Activated CD4-positive, alpha-beta memory T cell treated with anti-CD3 and anti-CD28 coated beads, Interleukin-2, amount 10 ng/mL, durations not matched to agents 7 days and 5 days (primary cell): ENCODE results near the gene SMYD4. TPM values are rescaled to one million over a fixed set of nuclear protein-coding genes. Genes with fewer than 3 reads are reported as not detected.
"Not testable (repeated sequence)": the region's sequence is repeated elsewhere in the genome, so short reads cannot be mapped to it uniquely, and the experiment has no call there.

Experiments
- CTCF ChIA-PET: fragments of 350-600 bp; sonication (Branson Sonifier 250); formaldehyde crosslinking; loops from one replicate; lab custom pipeline; 2021; ENCODE audit warnings: antibody characterized with exemption, inconsistent platforms; lab: Charles Lee
- POLR2A ChIA-PET: fragments of 350-600 bp; sonication (Branson Sonifier 250); formaldehyde crosslinking; loops from one replicate; lab custom pipeline; 2021; ENCODE audit warnings: antibody characterized with exemption; lab: Charles Lee
- DNase-seq: peaks from one replicate; pipeline ENCODE4 v3.0.0-alpha.2; 2020
- H3K27ac Mint-ChIP-seq: one replicate; pipeline ENCODE4 v1.8.0; 2021; ENCODE audit warnings: mild to moderate bottlenecking, mixed read lengths
- H3K27me3 Mint-ChIP-seq: one replicate; pipeline ENCODE4 v1.8.0; 2021; ENCODE audit warnings: mixed read lengths
- H3K36me3 Mint-ChIP-seq: one replicate; pipeline ENCODE4 v1.8.0; 2021; ENCODE audit warnings: low read depth, mixed read lengths
- H3K4me1 Mint-ChIP-seq: one replicate; pipeline ENCODE4 v1.8.0; 2021; ENCODE audit warnings: mixed read lengths
- H3K4me3 Mint-ChIP-seq: one replicate; pipeline ENCODE4 v1.8.0; 2021; ENCODE audit warnings: mild to moderate bottlenecking, mixed read lengths
- H3K9me3 Mint-ChIP-seq: one replicate; pipeline ENCODE4 v1.8.0; 2021; ENCODE audit warnings: mixed read lengths
- total RNA-seq, 2 experiments: library from RNA; stranded (reverse); gene quantifications; one replicate each; pipeline ENCODE4 v1.2.3, GENCODE V29; 2021

The SMYD4 gene
- total RNA-seq, 2 experiments from 2014 or later: 27.4 to 29.3 TPM

DNA sequence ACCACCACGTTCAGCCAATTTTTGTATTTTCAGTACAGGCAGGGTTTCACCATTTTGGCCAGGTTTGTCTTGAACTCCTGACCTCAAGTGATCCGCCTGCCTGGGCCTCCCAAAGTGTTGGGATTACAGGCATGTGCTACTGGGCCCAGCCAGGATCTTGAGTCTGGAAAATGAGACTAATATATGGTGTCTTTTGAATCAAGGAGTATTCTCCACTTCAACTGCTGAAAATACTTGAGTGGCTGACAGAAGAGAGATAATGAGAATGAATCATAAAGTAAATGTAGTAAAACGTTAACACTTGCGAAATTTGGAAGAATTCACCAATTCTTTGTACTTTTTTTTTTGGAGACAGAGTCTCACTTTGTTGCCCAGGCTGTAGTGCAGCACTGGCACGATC is 16.6 kb downstream of the SMYD4 start:
- POLR2A ChIA-PET: no interaction called here
- CTCF ChIA-PET: no interaction called here
- Mint-ChIP-seq H3K27me3 (no peaks in the 10 kb centered on the region), H3K4me3 (no peak overlapping the region), H3K27ac (no peak overlapping the region), H3K36me3 (peaks cover 24% of the 10 kb centered on the region), H3K9me3 (no peaks in the 10 kb centered on the region), H3K4me1 (no peaks in the 10 kb centered on the region)
- no peak for DNase-seq

DNA sequence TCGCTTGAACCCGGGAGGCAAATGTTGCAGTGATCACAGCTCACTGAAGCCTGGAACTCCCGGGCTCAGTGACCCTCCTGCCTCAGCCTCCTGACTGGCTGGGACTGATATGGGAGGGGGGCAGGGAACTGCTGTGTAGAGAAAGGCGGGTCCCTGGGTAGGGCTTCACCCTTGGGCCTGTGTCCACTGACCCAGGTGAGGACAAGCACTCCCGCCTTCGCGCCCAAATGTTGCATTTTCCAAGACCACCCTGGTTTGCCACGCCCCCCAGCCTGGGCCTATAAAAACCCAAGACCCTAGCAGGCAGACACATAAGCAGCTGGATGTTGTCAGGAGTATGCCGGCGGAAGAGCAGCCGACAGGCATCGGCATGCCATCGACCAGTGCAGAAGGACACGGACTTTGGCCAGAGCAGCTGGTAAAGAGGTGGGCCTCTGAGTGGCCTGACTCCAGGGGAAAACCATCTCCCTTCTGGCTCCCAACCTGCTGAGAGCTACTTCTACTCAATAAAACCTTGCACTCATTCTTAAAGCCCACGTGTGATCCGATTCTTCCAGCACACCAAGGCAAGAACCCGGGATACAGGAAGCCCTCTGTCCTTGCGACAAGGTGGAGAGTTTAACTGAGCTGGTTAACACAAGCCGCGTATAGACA is 19.1 kb downstream of the SMYD4 start:
- H3K27me3 Mint-ChIP-seq: no peaks in the 10 kb centered on the region
- H3K4me3 Mint-ChIP-seq: no peak overlapping the region
- POLR2A ChIA-PET: no interaction called here
- no peak overlapping the region for H3K27ac Mint-ChIP-seq
- no peaks in the 10 kb centered on the region for H3K4me1 Mint-ChIP-seq
- CTCF ChIA-PET: interaction anchor here (1.4 kb wide), 1 partner anchor 12 kb away, joined by 7 read pairs; no protein-coding TSS in a partner anchor
- H3K9me3 Mint-ChIP-seq: no peaks in the 10 kb centered on the region
- H3K36me3 Mint-ChIP-seq: peaks cover 20% of the 10 kb centered on the region
- DNase-seq: no peak

DNA sequence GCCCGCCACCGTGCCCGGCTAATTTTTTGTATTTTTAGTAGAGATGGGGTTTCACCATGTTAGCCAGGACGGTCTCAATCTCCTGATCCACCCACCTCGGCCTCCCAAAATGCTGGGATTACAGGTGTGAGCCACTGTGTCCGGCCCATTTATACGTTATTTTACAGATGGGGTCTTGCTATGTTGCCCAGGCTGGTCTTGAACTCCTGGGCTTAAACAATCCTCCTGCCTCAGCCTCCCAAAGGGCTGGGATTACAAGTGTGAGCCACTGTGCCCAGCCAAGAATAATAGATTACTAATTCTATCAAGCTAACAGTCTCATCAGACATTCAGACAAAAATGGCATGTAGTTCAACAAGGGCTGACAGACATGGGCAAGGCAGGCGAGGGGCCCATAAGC is 19.9 kb downstream of the SMYD4 start:
- CTCF ChIA-PET, H3K9me3 Mint-ChIP-seq, H3K4me1 Mint-ChIP-seq, H3K27ac Mint-ChIP-seq, DNase-seq, H3K27me3 Mint-ChIP-seq, H3K4me3 Mint-ChIP-seq: not testable (repeated sequence)
- POLR2A ChIA-PET: interaction anchor here (0.7 kb wide), 1 partner anchor 221 kb away, joined by 3 read pairs; no protein-coding TSS in a partner anchor
- peaks cover 23% of the 10 kb centered on the region for H3K36me3 Mint-ChIP-seq

DNA sequence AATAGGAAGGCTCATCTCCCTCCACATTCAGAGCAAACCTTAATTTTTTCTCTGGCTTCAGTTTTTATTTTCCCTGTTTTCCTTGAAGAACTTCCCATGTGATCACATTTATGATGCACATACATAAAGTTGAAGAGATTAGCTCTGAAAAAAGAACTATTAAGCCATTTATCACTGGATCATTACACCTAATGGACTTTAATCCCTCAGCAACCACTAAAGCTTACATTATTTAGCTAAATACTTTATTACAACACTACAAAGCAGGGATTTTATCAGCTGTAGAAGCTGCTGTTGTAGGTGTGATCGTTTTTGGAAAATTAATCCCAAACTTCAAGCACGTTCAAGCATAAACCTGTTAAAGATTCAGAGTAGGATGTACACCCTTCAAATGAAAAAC is 21.1 kb downstream of the SMYD4 start:
- ChIA-PET POLR2A (interaction anchor here (1.0 kb wide), 1 partner anchor 92 kb away, joined by 3 read pairs; no protein-coding TSS in a partner anchor), CTCF (no interaction called here)
- DNase-seq: no peak
- Mint-ChIP-seq H3K9me3 (no peaks in the 10 kb centered on the region), H3K27me3 (no peaks in the 10 kb centered on the region), H3K4me3 (no peak overlapping the region), H3K27ac (no peak overlapping the region), H3K4me1 (no peaks in the 10 kb centered on the region), H3K36me3 (peaks cover 29% of the 10 kb centered on the region)

DNA sequence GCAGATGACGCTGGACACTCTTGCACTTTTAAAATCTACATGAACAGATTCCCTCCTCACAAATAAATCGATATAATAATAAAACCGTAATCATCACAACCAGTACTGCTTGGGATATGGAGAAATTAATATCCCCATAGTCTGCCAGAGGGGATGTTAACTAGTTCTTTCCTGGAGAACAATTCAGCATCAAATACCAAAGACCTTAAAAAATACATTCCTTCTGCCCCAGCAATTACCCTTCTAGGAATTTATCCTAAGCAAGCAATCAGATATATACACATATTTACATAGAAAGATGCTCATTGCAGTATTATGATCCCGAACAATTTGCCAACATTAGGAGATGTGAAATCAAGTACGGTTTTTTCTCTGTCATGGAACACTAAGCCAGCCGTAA is 21.8 kb downstream of the SMYD4 start:
- ChIA-PET POLR2A (no interaction called here), CTCF (no interaction called here)
- no peak overlapping the region for H3K4me3 Mint-ChIP-seq
- H3K36me3 Mint-ChIP-seq: peaks cover 29% of the 10 kb centered on the region
- H3K4me1 Mint-ChIP-seq: no peaks in the 10 kb centered on the region
- no peak for DNase-seq
- no peaks in the 10 kb centered on the region for H3K9me3 Mint-ChIP-seq
- H3K27me3 Mint-ChIP-seq: no peaks in the 10 kb centered on the region
- H3K27ac Mint-ChIP-seq: no peak overlapping the region

DNA sequence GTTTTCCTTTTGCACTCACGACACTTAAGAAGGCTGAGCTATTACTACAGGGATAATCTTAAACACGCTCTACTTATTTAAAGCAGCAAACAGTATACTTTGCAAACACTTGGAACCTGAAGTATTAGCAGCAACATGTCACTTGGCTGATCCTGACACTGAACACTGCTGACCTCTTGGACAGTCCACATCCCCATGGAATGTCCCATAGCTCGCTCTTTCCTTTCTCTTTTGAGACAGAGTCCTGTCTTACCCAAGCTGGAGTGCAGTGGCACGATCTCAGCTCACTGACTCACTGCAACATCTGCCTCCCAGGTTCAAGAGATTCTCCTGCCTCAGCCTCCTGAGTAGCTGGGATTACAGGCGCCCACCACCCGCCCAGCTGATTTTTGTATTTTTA is 26.4 kb downstream of the SMYD4 start:
- H3K4me3 Mint-ChIP-seq: no peak overlapping the region
- H3K27ac Mint-ChIP-seq: no peak overlapping the region

DNA sequence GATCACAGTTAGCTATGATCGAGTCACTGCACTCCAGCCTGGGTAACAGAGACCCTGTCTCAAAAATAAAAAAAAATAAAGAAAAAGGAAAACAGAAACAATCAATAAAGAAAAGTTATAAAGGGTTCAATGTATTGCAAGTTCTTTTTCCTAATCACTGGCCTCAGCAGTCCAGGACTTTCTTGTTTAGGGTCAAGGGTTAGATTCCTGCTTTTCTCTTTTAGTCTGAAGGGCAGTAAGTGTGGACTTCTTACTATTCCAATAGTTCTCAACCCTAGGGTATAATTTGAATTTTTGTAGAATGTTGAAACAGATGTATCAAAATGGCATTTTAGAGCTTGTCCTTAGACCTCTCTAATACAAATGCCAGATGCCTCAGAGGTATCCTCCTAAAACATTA is 27.3 kb downstream of the SMYD4 start:
- CTCF ChIA-PET: interaction anchor here (1.2 kb wide), 1 partner anchor 81 kb away, joined by 5 read pairs; no protein-coding TSS in a partner anchor
- POLR2A ChIA-PET: no interaction called here
- Mint-ChIP-seq H3K27ac (no peak overlapping the region), H3K9me3 (no peaks in the 10 kb centered on the region), H3K4me1 (no peaks in the 10 kb centered on the region), H3K36me3 (peaks cover 30% of the 10 kb centered on the region), H3K27me3 (no peaks in the 10 kb centered on the region), H3K4me3 (no peak overlapping the region)
- DNase-seq: no peak

More for the DNA sequence above, 26.4 kb downstream of the SMYD4 start:
- peaks cover 28% of the 10 kb centered on the region for H3K36me3 Mint-ChIP-seq
- no peaks in the 10 kb centered on the region for H3K9me3 Mint-ChIP-seq
- H3K4me1 Mint-ChIP-seq: no peaks in the 10 kb centered on the region
- H3K27me3 Mint-ChIP-seq: no peaks in the 10 kb centered on the region
- DNase-seq: no peak
- CTCF ChIA-PET: interaction anchor here (0.8 kb wide), 1 partner anchor 154 kb away, joined by 4 read pairs; the partner anchor contains the start of gene RILP
- POLR2A ChIA-PET: no interaction called here

DNA sequence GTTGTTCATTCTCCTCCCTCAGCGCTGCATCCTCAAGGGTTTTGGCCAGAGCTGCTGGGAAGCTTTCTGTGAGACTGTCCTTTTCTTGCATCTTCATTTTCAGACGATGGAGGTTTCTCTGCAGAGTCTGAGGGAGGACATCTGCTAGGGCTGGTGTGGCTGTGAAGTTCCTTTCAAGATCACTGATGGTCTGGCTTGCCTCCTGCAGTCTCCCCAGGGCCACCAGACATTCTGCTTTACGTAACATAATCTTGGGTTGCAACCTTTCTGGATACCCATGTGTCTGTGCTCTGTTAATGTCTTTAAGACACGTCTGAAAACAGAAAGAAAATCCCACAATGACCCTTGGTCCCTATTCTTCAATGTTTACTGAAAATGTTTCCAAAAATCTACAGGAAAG is 29.0 kb downstream of the SMYD4 start:
- POLR2A ChIA-PET: interaction anchor here (1.1 kb wide), 1 partner anchor 31 kb away, joined by 5 read pairs; no protein-coding TSS in a partner anchor
- peaks cover 34% of the 10 kb centered on the region for H3K36me3 Mint-ChIP-seq
- H3K27me3 Mint-ChIP-seq: no peaks in the 10 kb centered on the region
- H3K4me1 Mint-ChIP-seq: peaks cover 3% of the 10 kb centered on the region
- no peaks in the 10 kb centered on the region for H3K9me3 Mint-ChIP-seq
- no peak overlapping the region for H3K4me3 Mint-ChIP-seq
- H3K27ac Mint-ChIP-seq: no peak overlapping the region
- CTCF ChIA-PET: no interaction called here
- no peak for DNase-seq

DNA sequence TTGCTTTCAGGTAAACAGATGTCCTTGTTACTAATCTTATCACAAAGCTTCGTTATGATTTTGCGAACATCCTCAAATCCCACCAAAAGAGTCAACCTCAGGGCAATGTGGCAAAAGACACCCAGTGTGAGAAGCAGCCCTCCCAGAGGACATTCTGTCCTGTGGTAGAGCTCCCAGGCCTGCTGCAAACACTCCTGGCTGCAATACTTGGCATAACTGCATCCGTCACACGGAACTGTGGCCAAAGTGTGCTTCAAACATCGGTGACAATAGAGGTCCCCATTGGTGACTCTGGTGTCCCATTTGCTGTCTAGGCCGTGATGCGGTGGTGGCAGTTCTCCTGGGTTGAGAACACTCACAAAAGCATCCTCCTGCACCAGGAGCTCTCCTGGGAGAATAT is 29.5 kb downstream of the SMYD4 start:
- DNase-seq: no peak
- Mint-ChIP-seq H3K27ac (no peak overlapping the region), H3K27me3 (no peaks in the 10 kb centered on the region), H3K9me3 (no peaks in the 10 kb centered on the region), H3K4me3 (no peak overlapping the region), H3K4me1 (peaks cover 3% of the 10 kb centered on the region), H3K36me3 (peaks cover 34% of the 10 kb centered on the region)
- CTCF ChIA-PET: interaction anchor here (1.1 to 1.2 kb wide), 2 partner anchors 15 to 151 kb away, joined by 3 to 4 read pairs; partner anchors contain the start of gene RILP
- POLR2A ChIA-PET: interaction anchor here (0.8 to 1.1 kb wide), 2 partner anchors 23 to 30 kb away, joined by 3 to 5 read pairs; no protein-coding TSS in a partner anchor

DNA sequence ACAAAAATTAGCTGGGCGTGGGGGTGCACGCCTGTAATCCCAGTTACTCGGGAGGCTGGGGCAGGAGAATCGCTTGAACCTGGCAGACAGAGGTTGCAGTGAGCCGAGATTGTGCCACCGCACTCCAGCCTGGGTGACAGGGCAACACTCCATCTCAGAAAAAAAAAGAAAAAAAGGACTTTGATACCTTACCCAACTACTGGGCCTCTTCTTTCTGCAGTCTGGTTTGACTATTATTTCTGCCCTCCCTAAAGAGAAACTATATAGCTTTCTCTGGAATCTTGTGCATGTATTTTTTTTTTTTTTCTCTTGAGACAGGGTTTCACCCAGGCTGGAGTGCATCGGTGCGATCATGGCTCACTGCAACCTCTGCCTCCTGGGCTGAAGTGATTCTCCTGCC is 31.9 kb downstream of the SMYD4 start:
- POLR2A ChIA-PET: interaction anchor here (1.8 kb wide), 1 partner anchor 32 kb away, joined by 5 read pairs; the partner anchor contains the start of genes RPA1 and SMYD4
- not testable (repeated sequence) for H3K4me1 Mint-ChIP-seq, H3K4me3 Mint-ChIP-seq, H3K27me3 Mint-ChIP-seq, H3K9me3 Mint-ChIP-seq, DNase-seq, H3K27ac Mint-ChIP-seq
- CTCF ChIA-PET: interaction anchor here (1.2 to 1.5 kb wide), 2 partner anchors 67 to 432 kb away, joined by 3 to 4 read pairs; no protein-coding TSS in a partner anchor
- peaks cover 26% of the 10 kb centered on the region for H3K36me3 Mint-ChIP-seq

DNA sequence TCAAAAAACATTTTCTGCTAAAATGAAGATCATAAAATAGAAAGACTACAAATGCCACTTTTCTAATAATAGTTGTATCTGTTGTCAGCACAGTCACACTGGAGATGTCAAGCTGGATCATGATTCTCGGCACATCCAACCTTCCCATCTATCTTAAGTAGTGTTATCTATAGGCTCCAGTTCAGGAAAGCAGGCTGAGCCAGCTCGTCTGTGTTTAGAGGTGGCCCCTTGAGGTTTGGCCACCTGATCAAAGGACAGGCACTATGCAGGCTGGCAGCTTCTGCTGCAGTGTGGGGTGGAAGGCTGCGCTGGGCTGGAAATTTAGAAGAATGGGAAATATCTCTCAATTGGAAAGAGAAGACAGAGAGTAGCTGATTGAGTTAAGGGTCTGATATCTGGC is 32.4 kb downstream of the SMYD4 start:
- Mint-ChIP-seq H3K4me3 (no peak overlapping the region), H3K27ac (no peak overlapping the region), H3K9me3 (no peaks in the 10 kb centered on the region), H3K36me3 (peaks cover 26% of the 10 kb centered on the region), H3K4me1 (peaks cover 3% of the 10 kb centered on the region), H3K27me3 (no peaks in the 10 kb centered on the region)
- POLR2A ChIA-PET: interaction anchor here (1.8 kb wide), 1 partner anchor 33 kb away, joined by 5 read pairs; the partner anchor contains the start of genes RPA1 and SMYD4
- no peak for DNase-seq
- CTCF ChIA-PET: interaction anchor here (1.0 to 1.5 kb wide), 4 partner anchors 13 to 432 kb away, joined by 3 to 7 read pairs (median 4); no protein-coding TSS in a partner anchor

DNA sequence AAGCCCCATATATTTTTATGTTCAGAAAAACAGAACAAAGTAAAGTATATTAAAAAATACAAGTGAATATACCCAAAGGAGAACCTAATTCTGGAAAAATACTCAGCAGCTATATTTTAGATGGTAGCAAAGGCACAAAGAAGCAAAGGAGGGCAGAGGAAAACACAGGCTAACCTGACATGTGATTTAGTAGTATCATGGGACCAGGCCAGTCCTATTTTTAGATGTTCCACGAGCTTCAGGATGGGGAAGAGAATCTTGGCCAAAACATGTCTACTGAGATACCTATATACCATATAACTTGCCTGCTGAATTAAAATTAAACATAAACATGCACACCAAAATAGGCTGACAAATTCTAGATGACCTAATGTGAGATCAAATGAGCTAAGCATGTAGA is 32.9 kb downstream of the SMYD4 start:
- Mint-ChIP-seq H3K9me3 (no peaks in the 10 kb centered on the region), H3K4me1 (peaks cover 3% of the 10 kb centered on the region), H3K36me3 (peaks cover 26% of the 10 kb centered on the region), H3K27ac (no peak overlapping the region), H3K4me3 (no peak overlapping the region), H3K27me3 (no peaks in the 10 kb centered on the region)
- POLR2A ChIA-PET: interaction anchor here (1.8 kb wide), 1 partner anchor 33 kb away, joined by 5 read pairs; the partner anchor contains the start of genes RPA1 and SMYD4
- no peak for DNase-seq
- CTCF ChIA-PET: interaction anchor here (1.0 to 1.5 kb wide), 4 partner anchors 13 to 431 kb away, joined by 3 to 7 read pairs (median 4); no protein-coding TSS in a partner anchor

DNA sequence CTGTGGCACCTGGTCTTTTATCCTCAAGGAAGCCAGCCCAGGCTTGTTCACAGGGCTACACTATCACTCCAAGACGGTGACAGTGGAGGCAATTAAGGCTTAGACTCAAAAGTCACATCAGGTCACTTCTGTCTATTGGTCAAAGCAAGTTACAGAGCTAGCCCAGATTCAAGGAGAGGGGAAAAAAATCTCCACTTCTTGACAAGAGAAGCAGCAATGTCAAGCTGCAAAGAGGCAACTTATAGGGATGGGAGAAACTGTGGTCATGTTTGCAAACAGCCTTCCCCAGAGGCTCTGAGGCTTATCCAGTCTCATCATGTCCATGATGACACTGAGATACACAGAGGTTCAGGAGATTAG is 36.3 kb downstream of the SMYD4 start:
- peaks cover 21% of the 10 kb centered on the region for H3K36me3 Mint-ChIP-seq
- no peak overlapping the region for H3K27ac Mint-ChIP-seq
- ChIA-PET POLR2A (interaction anchor here (0.9 kb wide), 1 partner anchor 110 kb away, joined by 3 read pairs; no protein-coding TSS in a partner anchor), CTCF (interaction anchor here (1.2 to 3.4 kb wide), 2 partner anchors 10 to 72 kb away, joined by 3 to 14 read pairs; no protein-coding TSS in a partner anchor)
- DNase-seq: no peak
- peaks cover 3% of the 10 kb centered on the region for H3K4me1 Mint-ChIP-seq
- H3K9me3 Mint-ChIP-seq: no peaks in the 10 kb centered on the region
- no peaks in the 10 kb centered on the region for H3K27me3 Mint-ChIP-seq
- H3K4me3 Mint-ChIP-seq: no peak overlapping the region
